Small intestine (tissue), 16 donors: Measurements from ENCODE around the gene LRRN1. TPM values are rescaled to one million over a fixed set of nuclear protein-coding genes. Genes with fewer than 3 reads are reported as not detected.

ENCODE experiments used
- DNase-seq, 2 donors: peaks; one replicate each; pipeline versions ENCODE4 v3.0.0 to v3.0.0-alpha.2; 2013
- FAIRE-seq: peaks from 2 replicates; lab custom pipeline; 2012; peaks lifted over from hg19 to GRCh38; lab: Jason Lieb, UNC
- H3K27ac ChIP-seq, 3 donors: one replicate each; pipeline ENCODE4 v1.5.1; 2013; ENCODE audit warnings: low read length in 2 of 3, mild to moderate bottlenecking in 2 of 3, control low read depth in 1 of 3, inconsistent platforms in 1 of 3, low read depth in 1 of 3, moderate library complexity in 1 of 3
- H3K27me3 ChIP-seq, 3 donors: one replicate each; pipeline ENCODE4 v1.6.1; 2013; ENCODE audit warnings: low read length in 3 of 3, inconsistent platforms in 1 of 3; ENCODE audit not compliant: control insufficient read depth in 3 of 3, insufficient read depth in 3 of 3
- H3K36me3 ChIP-seq, 3 donors: one replicate each; pipeline ENCODE4 v1.6.1; 2013; ENCODE audit warnings: low read length in 3 of 3, inconsistent platforms in 1 of 3, low read depth in 1 of 3, mild to moderate bottlenecking in 1 of 3, moderate library complexity in 1 of 3; ENCODE audit not compliant: control insufficient read depth in 3 of 3, insufficient read depth in 2 of 3
- H3K4me1 ChIP-seq, 3 donors: one replicate each; pipeline ENCODE4 v1.6.1; 2013; ENCODE audit warnings: low read length in 2 of 3, inconsistent platforms in 1 of 3, low read depth in 1 of 3, mild to moderate bottlenecking in 1 of 3, moderate library complexity in 1 of 3; ENCODE audit not compliant: control insufficient read depth in 3 of 3, insufficient read depth in 2 of 3
- H3K4me3 ChIP-seq, 3 donors: one replicate each; pipeline ENCODE4 v1.5.1; 2013; ENCODE audit warnings: low read length in 3 of 3, control low read depth in 1 of 3, inconsistent platforms in 1 of 3, low read depth in 1 of 3, mild to moderate bottlenecking in 1 of 3, moderate library complexity in 1 of 3
- H3K9me3 ChIP-seq, 2 donors: one replicate each; pipeline ENCODE4 v1.6.1; 2013; ENCODE audit warnings: low read depth in 1 of 2, low read length in 1 of 2; ENCODE audit not compliant: control insufficient read depth in 2 of 2, insufficient read depth in 1 of 2
- WGBS, 3 donors: extraction: QIAGEN DNeasy Blood & Tissue Kit; methylation state at CpG; one replicate each; pipeline ENCODE4 v1.1.7; 2013; 5-methylcytosine and 5-hydroxymethylcytosine counted together
- long read RNA-seq, 10 donors: transcript quantifications; one replicate each; lab custom pipeline, GENCODE V29; 2026
- polyA plus RNA-seq, 4 donors: library from polyadenylated mRNA; stranded (reverse) in 3 of 4; unstranded in 1 of 4; fragments of 200-250 nt in 3 of 4; fragments of 120-200 nt in 1 of 4; gene quantifications; one replicate each; pipeline versions ENCODE4 v1.2.1 to v1.2.3, GENCODE V29; 2013
- donor health status: healthy with polysubstance abuse.
- donor health status: control.
- donor health status: control.
- donor health status: Bipolar disorder and iron deficiency.
- donor health status: healthy.

LRRN1 gene
- 10 to 100 TPM in 1 of 4 donors, 1 to 10 TPM in 1, under 1 TPM in 2; 0.22 to 22.2 (median 1.1) TPM for polyA plus RNA-seq
- long read RNA-seq, donor 1: 0 reads
- long read RNA-seq, donor 2, partial matches to known transcripts: 0 of 2 reads
- long read RNA-seq, donor 2, other reads (novel, unspliced or antisense): 0 of 2 reads
- long read RNA-seq, donor 3, transcript LRRN1-201 (2 exons, 3,823 nt): major isoform, 8 of 8 reads
- long read RNA-seq, donor 3, partial matches to known transcripts: 0 of 8 reads
- long read RNA-seq, donor 3, other reads (novel, unspliced or antisense): 0 of 8 reads
- long read RNA-seq, donor 4: 0 reads
- long read RNA-seq, donor 5, partial matches to known transcripts: 0 of 2 reads
- long read RNA-seq, donor 5, other reads (novel, unspliced or antisense): 0 of 2 reads
- long read RNA-seq, donor 6, partial matches to known transcripts: 0 of 2 reads
- long read RNA-seq, donor 6, other reads (novel, unspliced or antisense): 0 of 2 reads
- long read RNA-seq, donor 7: 0 reads
- long read RNA-seq, donor 8, partial matches to known transcripts: 0 of 1 reads
- long read RNA-seq, donor 8, other reads (novel, unspliced or antisense): 0 of 1 reads
- long read RNA-seq, donor 9, partial matches to known transcripts: 0 of 1 reads
- long read RNA-seq, donor 9, other reads (novel, unspliced or antisense): 0 of 1 reads
- long read RNA-seq, donor 10, partial matches to known transcripts: 0 of 4 reads
- long read RNA-seq, donor 10, other reads (novel, unspliced or antisense): 0 of 4 reads

DNA sequence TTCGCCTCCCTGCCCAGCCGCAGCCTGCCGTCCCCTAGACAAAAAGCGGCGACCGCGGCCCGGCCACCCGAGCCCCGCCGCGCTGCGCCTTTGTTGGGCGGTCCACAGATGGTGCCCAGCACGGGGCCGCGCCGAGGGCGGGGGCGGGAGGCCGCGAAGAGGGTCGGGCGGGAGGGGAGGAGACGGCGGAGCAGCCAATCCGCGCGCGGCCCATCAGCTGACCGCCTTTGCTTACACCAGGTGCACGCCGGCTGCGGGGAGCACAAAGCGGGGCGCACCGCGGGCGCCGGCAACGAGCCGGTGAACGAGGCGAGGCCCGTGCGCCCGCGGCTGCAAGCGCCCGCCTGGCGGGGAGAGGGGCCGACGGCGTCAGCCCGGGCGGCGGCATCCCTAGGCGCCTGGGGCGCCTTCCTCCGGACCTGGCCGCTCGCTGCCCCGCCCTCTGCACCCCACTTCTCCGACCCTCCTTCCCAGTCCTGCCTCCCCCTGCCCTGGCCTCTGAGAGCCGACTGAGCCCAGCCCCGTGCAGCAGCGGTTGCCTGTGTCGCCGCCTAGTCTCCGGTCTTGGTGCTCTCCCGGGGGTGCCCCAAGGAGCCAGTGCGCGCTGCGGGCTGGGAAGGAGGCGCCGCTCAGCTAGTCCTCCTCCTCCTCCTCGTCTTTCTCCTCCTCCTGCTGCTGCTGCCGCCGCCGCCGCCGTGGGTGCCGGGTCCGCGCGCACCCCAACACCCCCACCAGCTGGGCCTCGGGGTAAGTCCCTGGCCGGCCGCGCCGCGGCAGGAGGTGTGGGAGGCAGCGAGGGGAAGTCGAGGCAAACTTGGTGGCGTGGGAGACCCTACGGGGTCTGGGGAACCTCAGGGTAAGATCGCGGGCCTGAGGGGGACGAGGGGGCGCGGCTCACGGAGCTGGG lies at the start of gene LRRN1:
LRRN1 (plus strand) TSS at position 259 of the 907 bp plus-strand sequence. CDS start 45,211 bp downstream, outside the sequence.
- peaks cover 0 to 17% (median 11%) of the 10 kb centered on the region in 3 donors for H3K27me3 ChIP-seq
- WGBS, 3 donors: 0 to 1% (median 1%) methylated on average over 75 to 102 of the region's 102 CpGs
- no peak for FAIRE-seq

DNA sequence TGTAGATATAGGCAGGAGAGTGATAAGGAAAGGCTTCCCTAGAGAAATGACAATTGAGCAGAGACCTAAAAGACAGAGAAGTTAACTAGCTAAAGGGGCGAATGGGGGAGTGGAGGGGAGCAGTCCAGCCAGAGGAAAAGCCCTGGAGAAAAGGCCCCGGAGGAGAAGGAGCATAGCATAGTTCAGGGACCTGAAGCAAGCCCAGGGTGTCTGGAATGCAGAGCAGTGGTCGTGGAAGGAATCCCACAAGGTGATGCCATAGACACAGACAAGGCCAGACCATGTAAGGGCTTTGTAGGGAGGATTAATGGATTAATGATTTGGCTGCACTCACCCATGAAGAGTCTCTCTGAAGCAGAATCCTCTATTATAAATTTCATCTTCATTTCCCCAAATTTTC lies 45.8 kb upstream of the LRRN1 start:
- DNase-seq: no peak
- no peak overlapping the region for H3K4me3 ChIP-seq
- H3K36me3 ChIP-seq: no peaks in the 10 kb centered on the region
- H3K27me3 ChIP-seq: no peaks in the 10 kb centered on the region
- no peak for FAIRE-seq
- WGBS, 3 donors: 53 to 70% (median 66%) methylated on average over 3 of the region's 3 CpGs
- no peak overlapping the region for H3K27ac ChIP-seq
- no peaks in the 10 kb centered on the region for H3K9me3 ChIP-seq
- no peaks in the 10 kb centered on the region for H3K4me1 ChIP-seq

More for the DNA sequence above, at the start of gene LRRN1:
- Histone ChIP-seq H3K4me3 (peak within 1 kb of the TSS; percentile 41 to 81 (median 63)), H3K9me3 (no peaks in the 10 kb centered on the region), H3K36me3 (no peaks in the 10 kb centered on the region), H3K27ac (peak within 1 kb of the TSS in 2 of 3 donors; percentile 31 to 84), H3K4me1 (peaks cover 0 to 7% (median 0%) of the 10 kb centered on the region in 3 donors)
- peak; percentile 57 to 94 for DNase-seq

DNA sequence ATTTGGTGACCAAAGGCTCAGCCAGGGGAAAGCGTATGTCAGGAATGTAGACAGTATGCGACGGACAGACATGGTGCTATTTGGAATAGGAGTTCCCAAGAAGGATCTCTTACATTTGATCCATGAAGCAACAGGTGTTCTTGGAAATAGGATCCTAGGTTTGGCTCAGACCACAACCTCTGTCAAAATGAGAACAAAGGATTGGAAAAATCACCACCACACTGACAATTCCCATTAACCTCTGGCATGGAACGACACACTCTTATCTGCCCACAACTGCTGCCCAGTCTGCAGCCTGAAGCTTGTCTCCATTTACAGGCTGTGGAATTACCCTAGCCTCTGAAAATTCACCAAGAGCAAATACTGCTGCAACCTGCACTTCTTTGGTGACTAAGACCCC lies 33.6 kb upstream of the LRRN1 start:
- H3K4me3 ChIP-seq: no peak overlapping the region
- FAIRE-seq: no peak
- 84 to 97% (median 95%) methylated on average over 4 of the region's 4 CpGs for WGBS, 3 donors
- H3K9me3 ChIP-seq: no peaks in the 10 kb centered on the region
- no peak overlapping the region for H3K27ac ChIP-seq
- no peaks in the 10 kb centered on the region for H3K27me3 ChIP-seq
- no peaks in the 10 kb centered on the region for H3K36me3 ChIP-seq
- no peak for DNase-seq
- no peaks in the 10 kb centered on the region for H3K4me1 ChIP-seq

DNA sequence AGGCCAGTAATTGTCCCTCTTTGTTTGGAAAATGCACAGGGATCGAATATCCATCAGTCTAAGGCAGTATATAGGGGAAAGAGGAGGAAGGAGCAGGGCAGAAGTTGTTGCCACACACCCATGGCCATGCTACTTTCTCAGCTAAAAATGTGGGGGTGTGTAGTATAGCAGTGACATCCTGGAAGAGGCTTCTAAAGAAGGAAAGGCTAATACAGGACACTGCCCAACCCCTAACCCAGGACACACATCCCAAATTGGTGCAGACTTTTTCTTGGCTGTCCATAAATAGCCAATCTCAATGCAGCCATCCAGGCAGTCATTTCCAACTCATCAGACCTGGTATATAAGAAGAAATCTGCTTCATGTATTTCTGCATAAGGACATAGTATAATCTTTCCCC lies 33.1 kb upstream of the LRRN1 start:
- no peak for FAIRE-seq
- no peak overlapping the region for H3K27ac ChIP-seq
- H3K4me1 ChIP-seq: no peaks in the 10 kb centered on the region
- no peaks in the 10 kb centered on the region for H3K9me3 ChIP-seq
- no peaks in the 10 kb centered on the region for H3K36me3 ChIP-seq
- DNase-seq: no peak
- H3K27me3 ChIP-seq: no peaks in the 10 kb centered on the region
- H3K4me3 ChIP-seq: no peak overlapping the region
- 41 to 61% (median 44%) methylated on average over 1 of the region's 1 CpG for WGBS, 3 donors

DNA sequence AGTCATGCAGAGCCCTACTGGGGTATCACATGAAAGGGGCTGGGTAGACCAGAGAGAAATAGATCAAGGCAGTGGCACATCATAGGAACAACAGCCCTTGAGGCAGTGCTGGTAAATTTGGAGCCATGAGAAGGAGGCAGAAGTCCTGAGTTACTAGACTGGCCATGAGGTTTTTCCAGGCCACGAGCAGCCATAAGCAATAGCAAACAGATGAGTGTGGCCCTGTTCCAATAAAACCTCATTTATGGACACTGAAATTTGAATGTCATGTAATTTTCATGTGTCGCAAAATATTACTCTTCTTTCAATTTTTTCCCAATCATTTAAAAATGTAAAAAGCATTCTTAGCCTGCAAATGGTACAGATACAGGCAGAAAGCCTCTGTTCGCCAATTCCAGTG lies 28.1 kb upstream of the LRRN1 start:
- Histone ChIP-seq H3K4me1 (no peaks in the 10 kb centered on the region), H3K9me3 (peaks cover 0 to 8% of the 10 kb centered on the region in 2 donors), H3K27me3 (no peaks in the 10 kb centered on the region), H3K27ac (no peak overlapping the region), H3K4me3 (no peak overlapping the region), H3K36me3 (no peaks in the 10 kb centered on the region)
- DNase-seq (no peak), FAIRE-seq (no peak)
- 78 to 87% (median 85%) methylated on average over 3 of the region's 3 CpGs for WGBS, 3 donors

DNA sequence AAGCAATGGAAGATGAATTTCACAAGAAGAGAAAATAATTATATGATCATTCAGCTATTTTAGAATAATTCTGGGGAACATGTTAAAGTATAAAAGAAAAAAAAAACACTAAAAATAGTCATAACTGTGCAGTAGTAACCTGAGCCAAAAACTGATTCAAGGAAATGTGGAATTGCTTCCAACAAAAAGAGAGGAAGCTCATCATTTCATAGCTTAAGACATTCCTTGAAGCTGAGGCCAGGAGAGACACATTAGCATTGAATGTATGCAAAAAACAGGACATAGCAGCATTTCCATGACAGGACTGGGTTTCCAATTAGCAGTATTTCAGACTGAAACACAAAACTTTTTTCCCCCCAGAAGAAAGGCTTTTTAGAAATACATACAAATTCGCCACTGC lies 27.7 kb upstream of the LRRN1 start:
- no peak overlapping the region for H3K4me3 ChIP-seq

DNA sequence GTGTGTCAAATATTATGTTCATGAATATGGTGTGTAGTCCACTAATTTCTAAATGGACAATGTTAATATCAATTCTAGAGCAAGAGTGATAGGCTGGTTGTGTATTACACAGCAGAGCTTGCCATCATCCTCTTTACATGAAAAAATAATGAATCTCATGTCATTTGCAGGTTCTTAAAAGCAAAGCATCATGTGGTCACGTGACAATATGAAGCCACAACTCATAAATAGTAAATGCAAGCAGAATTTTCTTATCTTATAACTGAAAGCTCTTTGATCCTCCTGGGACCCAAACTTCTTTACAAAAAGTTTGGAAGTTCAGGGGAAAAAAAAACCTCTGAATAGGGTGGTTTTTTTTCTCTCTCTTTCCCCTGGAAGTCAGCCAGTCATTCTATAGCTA lies 26.9 kb upstream of the LRRN1 start:
- FAIRE-seq (no peak), DNase-seq (no peak)
- WGBS, 3 donors: 74 to 89% (median 86%) methylated on average over 1 of the region's 1 CpG
- Histone ChIP-seq H3K4me3 (no peak overlapping the region), H3K36me3 (no peaks in the 10 kb centered on the region), H3K4me1 (no peaks in the 10 kb centered on the region), H3K27ac (no peak overlapping the region), H3K9me3 (peaks cover 0 to 8% of the 10 kb centered on the region in 2 donors), H3K27me3 (no peaks in the 10 kb centered on the region)

More for the DNA sequence above, 27.7 kb upstream of the LRRN1 start:
- FAIRE-seq (no peak), DNase-seq (no peak)
- Histone ChIP-seq H3K27ac (no peak overlapping the region), H3K4me1 (no peaks in the 10 kb centered on the region), H3K36me3 (no peaks in the 10 kb centered on the region), H3K27me3 (no peaks in the 10 kb centered on the region), H3K9me3 (peaks cover 0 to 8% of the 10 kb centered on the region in 2 donors)
- 88 to 97% (median 92%) methylated on average over 1 of the region's 1 CpG for WGBS, 3 donors

DNA sequence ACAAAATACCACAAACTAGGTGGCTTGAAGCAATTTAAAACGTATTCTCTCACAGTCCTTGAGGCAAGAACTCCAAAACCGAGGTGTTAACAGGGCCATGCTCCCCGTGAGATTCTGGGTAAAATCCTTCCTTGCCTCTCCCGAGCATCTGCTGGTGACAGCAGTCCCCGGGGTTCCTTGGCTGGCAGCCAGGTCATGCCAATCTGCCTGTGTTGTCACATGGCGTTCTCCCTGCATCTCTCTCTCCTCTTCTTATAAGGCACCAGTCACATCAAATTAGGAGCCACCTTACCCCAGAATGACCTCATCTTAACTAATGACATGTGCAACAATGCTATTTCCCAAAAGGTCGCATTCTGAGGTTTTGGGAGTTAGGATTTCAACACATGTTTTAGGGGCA lies 26.3 kb upstream of the LRRN1 start:
- Histone ChIP-seq H3K27me3 (no peaks in the 10 kb centered on the region), H3K36me3 (no peaks in the 10 kb centered on the region), H3K9me3 (peaks cover 0 to 8% of the 10 kb centered on the region in 2 donors), H3K27ac (no peak overlapping the region), H3K4me3 (no peak overlapping the region), H3K4me1 (no peaks in the 10 kb centered on the region)
- 71 to 76% (median 76%) methylated on average over 7 of the region's 7 CpGs for WGBS, 3 donors
- no peak for DNase-seq
- no peak for FAIRE-seq
